ENCODE results near the gene TBCK. TPM values are rescaled to one million over a fixed set of nuclear protein-coding genes. Genes with fewer than 3 reads are reported as not detected.

Gene TBCK
- total and polyA plus RNA-seq, 4 donors: 4.9 to 25.5 (median 15.8) TPM

DNA sequence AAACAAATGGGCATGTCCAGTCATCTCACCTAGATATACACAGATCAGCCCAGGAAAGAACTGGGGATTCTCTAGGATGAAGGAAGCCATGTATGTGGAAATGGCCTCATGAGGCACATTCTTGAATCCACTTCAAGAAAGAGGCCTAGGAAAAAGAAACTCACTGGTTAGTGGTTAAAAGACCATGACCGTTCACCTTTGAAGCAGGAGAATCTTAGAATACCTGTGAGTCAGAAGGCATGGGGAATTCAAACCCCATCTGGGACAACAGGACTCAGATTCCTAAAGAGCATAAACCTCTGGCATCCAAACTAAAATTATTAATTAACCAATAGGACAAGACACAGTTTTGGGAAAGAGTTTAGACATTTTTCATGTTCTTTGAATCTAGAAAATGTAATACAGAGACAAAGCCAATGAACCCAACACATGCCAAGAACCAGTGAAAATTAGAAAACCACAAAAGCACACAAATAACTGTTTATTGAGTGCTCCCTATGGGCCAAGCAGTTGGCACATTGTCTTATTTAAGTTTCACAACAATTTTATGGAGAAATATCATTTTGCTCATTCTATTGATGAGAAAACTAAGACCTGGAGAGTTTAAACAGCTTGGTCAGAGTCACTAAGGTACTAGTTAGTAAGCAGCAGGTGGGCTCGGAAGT is 323.2 kb downstream of the TBCK start (continued):
- TF ChIP-seq, protein P1, sequence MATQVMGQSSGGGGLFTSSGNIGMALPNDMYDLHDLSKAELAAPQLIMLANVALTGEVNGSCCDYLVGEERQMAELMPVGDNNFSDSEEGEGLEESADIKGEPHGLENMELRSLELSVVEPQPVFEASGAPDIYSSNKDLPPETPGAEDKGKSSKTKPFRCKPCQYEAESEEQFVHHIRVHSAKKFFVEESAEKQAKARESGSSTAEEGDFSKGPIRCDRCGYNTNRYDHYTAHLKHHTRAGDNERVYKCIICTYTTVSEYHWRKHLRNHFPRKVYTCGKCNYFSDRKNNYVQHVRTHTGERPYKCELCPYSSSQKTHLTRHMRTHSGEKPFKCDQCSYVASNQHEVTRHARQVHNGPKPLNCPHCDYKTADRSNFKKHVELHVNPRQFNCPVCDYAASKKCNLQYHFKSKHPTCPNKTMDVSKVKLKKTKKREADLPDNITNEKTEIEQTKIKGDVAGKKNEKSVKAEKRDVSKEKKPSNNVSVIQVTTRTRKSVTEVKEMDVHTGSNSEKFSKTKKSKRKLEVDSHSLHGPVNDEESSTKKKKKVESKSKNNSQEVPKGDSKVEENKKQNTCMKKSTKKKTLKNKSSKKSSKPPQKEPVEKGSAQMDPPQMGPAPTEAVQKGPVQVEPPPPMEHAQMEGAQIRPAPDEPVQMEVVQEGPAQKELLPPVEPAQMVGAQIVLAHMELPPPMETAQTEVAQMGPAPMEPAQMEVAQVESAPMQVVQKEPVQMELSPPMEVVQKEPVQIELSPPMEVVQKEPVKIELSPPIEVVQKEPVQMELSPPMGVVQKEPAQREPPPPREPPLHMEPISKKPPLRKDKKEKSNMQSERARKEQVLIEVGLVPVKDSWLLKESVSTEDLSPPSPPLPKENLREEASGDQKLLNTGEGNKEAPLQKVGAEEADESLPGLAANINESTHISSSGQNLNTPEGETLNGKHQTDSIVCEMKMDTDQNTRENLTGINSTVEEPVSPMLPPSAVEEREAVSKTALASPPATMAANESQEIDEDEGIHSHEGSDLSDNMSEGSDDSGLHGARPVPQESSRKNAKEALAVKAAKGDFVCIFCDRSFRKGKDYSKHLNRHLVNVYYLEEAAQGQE (IDR thresholded peaks at IDR 0.05): no peak

DNA sequence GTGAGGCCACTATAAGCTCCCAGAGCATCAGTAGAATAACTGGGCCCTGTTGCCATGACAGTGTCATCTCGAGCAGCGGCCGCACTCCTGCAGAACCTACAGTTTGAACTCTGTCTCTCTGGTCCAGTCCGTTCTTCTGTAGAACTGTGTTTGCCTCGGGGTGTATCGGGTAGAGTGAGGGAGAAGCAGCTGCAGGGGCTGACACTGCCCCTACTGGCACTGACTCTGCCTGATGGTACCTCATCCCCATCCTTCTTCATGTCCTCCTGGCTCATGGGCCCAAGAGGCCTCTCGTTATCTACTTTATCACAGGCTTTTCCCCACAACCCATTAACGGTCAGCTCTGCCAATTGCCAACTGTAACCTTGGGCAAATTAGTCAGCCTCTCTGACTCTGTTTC is 324.3 kb downstream of the TBCK start:
- H3K36me3 ChIP-seq (ENCODE audit: control insufficient read depth in 4 of 4, insufficient read depth in 3 of 4, low read depth in 1 of 4, low read length in 3 of 4): no peaks in the 10 kb centered on the region
- H3K9ac ChIP-seq (ENCODE audit: low read depth in 1 of 2, low read length in 2 of 2): no peak overlapping the region
- H3K27ac ChIP-seq (ENCODE audit: low read depth in 1 of 2, low read length in 2 of 2): no peak overlapping the region
- peaks cover 0 to 3% (median 0%) of the 10 kb centered on the region in 4 donors for H3K9me3 ChIP-seq (ENCODE audit: control insufficient read depth in 4 of 4, low read length in 3 of 4)
- no peak overlapping the region for H3K4me3 ChIP-seq (ENCODE audit: low read depth in 1 of 3, low read length in 3 of 3)
- TF ChIP-seq, protein P2, sequence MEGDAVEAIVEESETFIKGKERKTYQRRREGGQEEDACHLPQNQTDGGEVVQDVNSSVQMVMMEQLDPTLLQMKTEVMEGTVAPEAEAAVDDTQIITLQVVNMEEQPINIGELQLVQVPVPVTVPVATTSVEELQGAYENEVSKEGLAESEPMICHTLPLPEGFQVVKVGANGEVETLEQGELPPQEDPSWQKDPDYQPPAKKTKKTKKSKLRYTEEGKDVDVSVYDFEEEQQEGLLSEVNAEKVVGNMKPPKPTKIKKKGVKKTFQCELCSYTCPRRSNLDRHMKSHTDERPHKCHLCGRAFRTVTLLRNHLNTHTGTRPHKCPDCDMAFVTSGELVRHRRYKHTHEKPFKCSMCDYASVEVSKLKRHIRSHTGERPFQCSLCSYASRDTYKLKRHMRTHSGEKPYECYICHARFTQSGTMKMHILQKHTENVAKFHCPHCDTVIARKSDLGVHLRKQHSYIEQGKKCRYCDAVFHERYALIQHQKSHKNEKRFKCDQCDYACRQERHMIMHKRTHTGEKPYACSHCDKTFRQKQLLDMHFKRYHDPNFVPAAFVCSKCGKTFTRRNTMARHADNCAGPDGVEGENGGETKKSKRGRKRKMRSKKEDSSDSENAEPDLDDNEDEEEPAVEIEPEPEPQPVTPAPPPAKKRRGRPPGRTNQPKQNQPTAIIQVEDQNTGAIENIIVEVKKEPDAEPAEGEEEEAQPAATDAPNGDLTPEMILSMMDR (IDR thresholded peaks at IDR 0.05; ENCODE audit: low read depth, low read length, missing input control): no peak
- TF ChIP-seq, protein P3, sequence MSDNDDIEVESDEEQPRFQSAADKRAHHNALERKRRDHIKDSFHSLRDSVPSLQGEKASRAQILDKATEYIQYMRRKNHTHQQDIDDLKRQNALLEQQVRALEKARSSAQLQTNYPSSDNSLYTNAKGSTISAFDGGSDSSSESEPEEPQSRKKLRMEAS (IDR thresholded peaks at IDR 0.05): no peak
- TF ChIP-seq, protein P1 (IDR thresholded peaks at IDR 0.05): no peak
- TF ChIP-seq JUND (IDR thresholded peaks at IDR 0.05) (no peak), RXRA (IDR thresholded peaks at IDR 0.05) (no peak), FOXA2 (IDR thresholded peaks at IDR 0.05) (no peak), SP1 (IDR thresholded peaks at IDR 0.05) (no peak), HNF4A (conservative IDR thresholded peaks at IDR 0.05) (no peak), YY1 (IDR thresholded peaks at IDR 0.05) (no peak), TAF1 (conservative IDR thresholded peaks at IDR 0.05) (no peak), GABPA (IDR thresholded peaks at IDR 0.05 in 1 of 2, conservative IDR thresholded peaks at IDR 0.05 in 1 of 2) (no peak), FOXA1 (IDR thresholded peaks at IDR 0.05) (no peak)
- TF ChIP-seq, protein P4, sequence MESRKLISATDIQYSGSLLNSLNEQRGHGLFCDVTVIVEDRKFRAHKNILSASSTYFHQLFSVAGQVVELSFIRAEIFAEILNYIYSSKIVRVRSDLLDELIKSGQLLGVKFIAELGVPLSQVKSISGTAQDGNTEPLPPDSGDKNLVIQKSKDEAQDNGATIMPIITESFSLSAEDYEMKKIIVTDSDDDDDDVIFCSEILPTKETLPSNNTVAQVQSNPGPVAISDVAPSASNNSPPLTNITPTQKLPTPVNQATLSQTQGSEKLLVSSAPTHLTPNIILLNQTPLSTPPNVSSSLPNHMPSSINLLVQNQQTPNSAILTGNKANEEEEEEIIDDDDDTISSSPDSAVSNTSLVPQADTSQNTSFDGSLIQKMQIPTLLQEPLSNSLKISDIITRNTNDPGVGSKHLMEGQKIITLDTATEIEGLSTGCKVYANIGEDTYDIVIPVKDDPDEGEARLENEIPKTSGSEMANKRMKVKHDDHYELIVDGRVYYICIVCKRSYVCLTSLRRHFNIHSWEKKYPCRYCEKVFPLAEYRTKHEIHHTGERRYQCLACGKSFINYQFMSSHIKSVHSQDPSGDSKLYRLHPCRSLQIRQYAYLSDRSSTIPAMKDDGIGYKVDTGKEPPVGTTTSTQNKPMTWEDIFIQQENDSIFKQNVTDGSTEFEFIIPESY (IDR thresholded peaks at IDR 0.05): no peak
- WGBS: 93% methylated on average over 8 of the region's 8 CpGs
- DNase-seq (ENCODE audit: low spot score): no peak
- no peaks in the 10 kb centered on the region for H3K4me1 ChIP-seq (ENCODE audit: control insufficient read depth in 4 of 4, insufficient read depth in 4 of 4, low read length in 3 of 4)
- no peaks in the 10 kb centered on the region for H3K27me3 ChIP-seq (ENCODE audit: control insufficient read depth in 4 of 4, insufficient read depth in 4 of 4, low read length in 3 of 4)

Other genes starting within 250 kb of the TBCK start
- gene AIMP1, start 341 bp upstream of the TBCK start, total RNA-seq: 1 to 10 TPM; 8.6 to 10.0 TPM
- gene AIMP1, start 341 bp upstream of the TBCK start, polyA plus RNA-seq: 10 to 100 TPM; 11.0 to 44.6 TPM
- not detected for gene GIMD1, start 52.6 kb upstream of the TBCK start, total RNA-seq
- not detected for gene GIMD1, start 52.6 kb upstream of the TBCK start, polyA plus RNA-seq

Measured in liver (tissue), 9 donors.